Central memory CD4-positive, alpha-beta T cell (primary cell): Measurements from ENCODE around the gene P2RY11.

Source experiments
- DNase-seq: peaks from one replicate; pipeline ENCODE4 v3.0.0; 2022
- total RNA-seq, 3 experiments: gene quantifications; one replicate each; lab custom pipeline; 2026; lab: John Stamatoyannopoulos, UW

P2RY11 gene, protein sequence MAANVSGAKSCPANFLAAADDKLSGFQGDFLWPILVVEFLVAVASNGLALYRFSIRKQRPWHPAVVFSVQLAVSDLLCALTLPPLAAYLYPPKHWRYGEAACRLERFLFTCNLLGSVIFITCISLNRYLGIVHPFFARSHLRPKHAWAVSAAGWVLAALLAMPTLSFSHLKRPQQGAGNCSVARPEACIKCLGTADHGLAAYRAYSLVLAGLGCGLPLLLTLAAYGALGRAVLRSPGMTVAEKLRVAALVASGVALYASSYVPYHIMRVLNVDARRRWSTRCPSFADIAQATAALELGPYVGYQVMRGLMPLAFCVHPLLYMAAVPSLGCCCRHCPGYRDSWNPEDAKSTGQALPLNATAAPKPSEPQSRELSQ
- total RNA-seq: 8.5 to 17.6 (median 13.1) reads per million in 3 experiments

- peak; percentile 31 for DNase-seq
These were observed at the start of gene P2RY11 for GRCh38 chr19:10111405-10111811. Gene P2RY11, plus strand, starts transcription at chr19:10111693. Its CDS starts 29 bp downstream, at chr19:10111722.

DNA sequence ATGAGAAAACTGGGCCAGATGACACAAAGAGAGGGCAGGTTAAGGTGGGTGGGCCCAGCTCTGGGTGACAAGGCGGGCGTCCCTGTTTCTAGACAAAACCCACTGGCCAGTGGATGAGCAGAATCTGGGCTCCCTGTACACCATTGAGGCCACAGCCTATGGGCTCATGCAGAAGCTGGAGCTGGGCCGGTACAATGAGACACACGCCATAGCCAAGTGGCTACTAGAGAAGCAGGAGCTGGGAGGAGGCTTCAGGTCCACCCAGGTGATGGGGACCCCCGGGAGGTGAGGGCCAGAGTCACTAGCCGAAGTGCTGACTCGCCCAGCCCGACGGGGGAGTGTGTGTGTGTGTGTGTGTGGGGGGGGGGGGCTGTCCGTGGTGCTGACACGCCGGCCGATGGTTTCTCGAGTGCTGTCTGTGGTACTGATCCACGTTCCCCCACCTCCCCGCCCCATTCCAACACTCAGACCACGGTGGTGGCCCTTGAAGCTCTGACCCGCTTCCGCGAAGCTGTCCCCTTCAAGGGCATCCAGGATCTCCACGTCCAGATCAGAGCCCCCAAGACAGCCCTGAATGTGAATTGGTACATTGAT lies 49.7 kb upstream of the P2RY11 start:
- no peak for DNase-seq

DNA sequence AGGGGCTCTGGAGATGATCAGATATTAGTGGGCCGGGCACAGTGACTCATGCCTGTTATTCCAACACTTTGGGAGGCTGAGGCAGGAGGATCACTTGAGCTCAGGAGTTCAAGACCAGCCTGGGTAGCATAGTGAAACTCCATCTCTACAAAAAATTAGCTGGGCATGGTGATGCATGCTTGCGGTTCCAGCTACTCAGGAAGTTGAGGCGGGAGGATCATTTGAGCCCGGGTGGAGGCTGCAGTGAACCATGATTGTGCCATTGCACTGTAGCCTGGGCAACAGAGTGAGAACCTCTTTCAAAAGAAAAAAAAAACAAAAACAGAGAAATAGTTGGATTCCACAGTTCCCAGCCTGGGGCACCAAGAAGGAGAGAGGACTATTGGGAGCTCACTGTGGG lies 43.3 kb upstream of the P2RY11 start:
- peak; percentile 11 for DNase-seq

DNA sequence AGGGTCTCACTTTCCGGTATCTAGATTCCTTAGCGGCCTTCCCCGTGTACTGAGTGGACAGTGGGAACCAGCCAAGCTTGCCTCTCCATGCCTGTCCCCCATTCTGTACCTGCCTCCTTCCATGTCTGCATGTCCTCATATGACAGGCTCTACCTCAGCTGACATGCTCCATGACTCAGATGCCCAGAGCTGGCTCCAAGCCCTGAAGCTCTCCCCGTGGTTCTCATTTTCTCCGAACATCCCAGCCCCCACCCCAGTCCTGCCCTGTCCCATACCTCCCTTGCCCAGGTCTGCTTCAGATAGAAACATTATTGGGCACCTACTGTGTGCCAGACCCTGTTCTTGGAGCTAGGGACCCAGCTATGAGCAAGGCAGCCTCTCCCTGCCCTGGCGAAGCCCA lies 42.4 kb upstream of the P2RY11 start:
- DNase-seq: no peak

GRCh38 chr19:10070730-10071446 lies 40.6 kb upstream of the P2RY11 start:
- no peak for DNase-seq

DNA sequence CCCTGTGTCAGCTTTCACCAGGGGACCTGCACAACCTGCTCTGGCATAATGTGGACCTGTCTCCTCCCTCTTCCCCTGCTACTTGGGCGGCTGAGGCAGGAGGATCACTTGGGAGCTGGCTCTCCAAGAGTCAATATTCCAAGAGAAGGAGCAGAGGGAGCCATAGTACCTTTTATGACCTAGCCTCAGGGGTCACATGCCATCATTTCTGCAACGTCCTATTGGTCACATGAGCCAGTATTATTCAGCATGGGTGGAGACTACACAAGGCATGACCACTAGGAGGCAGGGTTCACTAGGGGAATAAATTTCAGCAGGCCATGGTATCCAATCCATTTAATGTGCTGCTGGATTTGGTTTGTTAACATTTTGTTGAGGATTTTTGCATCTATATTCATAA lies 37.3 kb upstream of the P2RY11 start:
- DNase-seq: peak; percentile 56

GRCh38 chr19:10076535-10076934 lies 35.0 kb upstream of the P2RY11 start:
- DNase-seq: no peak

GRCh38 chr19:10078329-10078728 lies 33.2 kb upstream of the P2RY11 start:
- DNase-seq: no peak

DNA sequence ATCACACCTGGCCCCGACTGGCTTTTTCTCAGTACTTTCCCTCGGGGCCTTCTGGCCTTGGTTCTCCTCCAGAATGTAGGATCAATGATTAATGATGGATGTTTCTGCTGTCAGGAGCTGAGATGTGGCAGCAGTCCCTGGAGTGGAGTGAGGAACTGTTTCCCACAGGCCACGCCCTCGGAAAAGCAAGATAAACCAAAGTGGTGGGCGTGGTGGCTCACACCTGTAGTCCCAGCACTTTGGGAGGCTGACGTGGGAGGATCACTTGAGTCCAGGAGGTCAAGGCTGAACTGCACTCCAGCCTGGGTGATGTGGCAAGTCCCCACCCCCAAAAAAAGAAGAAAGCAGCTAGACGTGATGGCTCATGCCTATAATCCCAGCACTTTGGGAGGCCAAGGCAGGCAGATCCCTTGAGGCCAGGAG lies 32.5 kb upstream of the P2RY11 start:
- no peak for DNase-seq

DNA sequence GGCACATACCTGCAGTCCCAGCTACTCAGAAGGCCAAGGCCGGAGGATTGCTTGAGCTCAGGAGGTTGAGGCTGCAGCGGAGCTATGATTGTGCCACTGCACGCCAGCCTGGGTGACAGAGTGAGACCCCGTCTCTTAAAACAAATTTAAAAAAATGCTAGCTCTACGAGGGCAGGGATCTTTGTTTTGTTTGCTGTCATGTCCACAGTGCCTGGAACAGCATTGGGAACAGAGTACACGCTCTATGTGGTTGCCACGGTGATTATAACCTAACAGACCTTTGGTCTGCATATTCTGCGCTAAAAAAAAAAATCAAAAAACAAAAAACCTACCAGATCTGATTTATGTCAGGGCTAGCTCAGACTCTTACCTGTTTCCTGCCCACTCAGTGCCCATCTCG lies 27.6 kb upstream of the P2RY11 start:
- DNase-seq: no peak

DNA sequence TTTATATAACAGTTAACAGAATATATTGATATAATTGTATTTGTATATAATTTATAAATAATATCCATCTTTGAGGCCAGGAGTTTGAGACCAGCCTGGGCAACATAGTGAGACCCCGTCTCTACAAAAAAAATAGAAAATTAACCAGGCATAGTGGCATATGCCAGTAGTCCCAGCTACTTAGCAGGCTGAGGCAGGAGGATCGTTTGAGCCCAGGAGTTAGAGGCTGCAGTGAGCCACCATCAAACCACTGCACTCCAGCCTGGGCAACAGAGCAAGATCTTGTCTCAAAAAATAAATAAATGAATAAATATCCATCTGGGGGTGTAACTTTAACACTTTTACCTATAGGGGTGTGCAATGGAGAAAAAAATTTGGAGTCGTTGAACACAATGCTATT lies 26.7 kb upstream of the P2RY11 start:
- no peak for DNase-seq

GRCh38 chr19:10085641-10086590 lies 25.6 kb upstream of the P2RY11 start, which contains the start of gene SHFL:
Gene SHFL, plus strand, starts transcription at chr19:10086317. Its CDS starts 111 bp downstream, at chr19:10086428.
- peak; percentile 77 for DNase-seq

DNA sequence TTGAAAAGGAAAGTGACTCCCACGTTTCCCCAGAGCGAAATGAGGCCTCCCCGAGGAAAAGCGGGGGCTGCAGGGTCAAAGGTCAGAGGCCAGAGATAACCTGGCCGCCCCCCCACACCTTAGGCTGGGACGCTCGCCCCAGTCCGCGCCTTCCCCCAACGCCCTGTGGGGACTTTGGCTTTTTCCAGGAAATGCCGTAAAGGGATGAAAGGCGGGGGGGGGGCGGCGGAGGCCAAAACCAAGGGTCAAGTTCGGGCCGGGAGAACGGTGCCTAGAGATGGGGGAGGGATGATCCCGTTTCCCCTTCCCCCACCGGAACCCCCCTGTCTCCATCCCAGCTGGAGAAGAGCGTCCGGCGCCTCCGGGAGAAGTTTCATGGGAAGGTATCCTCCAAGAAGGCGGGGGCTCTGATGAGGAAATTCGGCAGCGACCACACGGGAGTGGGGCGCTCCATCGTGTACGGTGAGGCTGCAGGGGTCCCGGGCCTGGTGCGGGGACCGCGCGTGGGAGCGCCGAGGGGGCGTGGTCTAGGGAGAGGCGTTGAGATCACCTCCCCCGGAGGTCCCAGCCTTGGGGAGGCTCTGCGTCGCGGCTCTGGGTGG lies 24.8 kb upstream of the P2RY11 start:
- DNase-seq: no peak

- no peak for DNase-seq
These were observed 24.0 kb upstream of the P2RY11 start for GRCh38 chr19:10087296-10088061.

DNA sequence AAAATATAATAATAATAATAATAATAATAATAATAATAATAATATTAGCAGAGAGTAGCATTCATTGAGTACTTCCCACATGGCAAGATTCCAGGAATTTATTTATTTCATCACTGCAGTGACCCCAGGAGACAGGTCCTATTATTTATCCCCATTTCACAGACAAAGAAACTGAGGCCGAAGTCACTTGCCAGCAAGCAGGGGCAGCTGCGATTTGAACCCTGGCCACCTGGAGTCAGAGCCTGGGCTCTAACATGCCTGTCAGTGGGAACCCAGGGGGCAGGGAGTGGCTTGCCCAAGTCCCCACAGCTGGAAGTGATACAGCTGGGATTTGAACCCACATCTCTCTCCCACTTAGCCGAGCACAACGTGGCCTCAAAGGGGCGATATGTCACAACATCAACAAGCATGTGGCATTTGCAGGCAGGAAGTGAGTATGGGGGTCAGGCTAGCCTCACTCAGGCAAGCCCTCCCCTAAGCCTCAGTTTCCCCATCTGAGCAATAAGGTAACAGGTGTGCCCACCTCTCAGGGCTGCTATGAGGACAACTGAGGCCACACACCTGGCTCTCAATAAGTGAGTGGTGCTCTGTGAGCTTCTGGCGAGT lies 22.4 kb upstream of the P2RY11 start:
- no peak for DNase-seq

GRCh38 chr19:10089801-10090375 lies 21.6 kb upstream of the P2RY11 start:
- no peak for DNase-seq

GRCh38 chr19:10091370-10091687 lies 20.2 kb upstream of the P2RY11 start:
- no peak for DNase-seq

DNA sequence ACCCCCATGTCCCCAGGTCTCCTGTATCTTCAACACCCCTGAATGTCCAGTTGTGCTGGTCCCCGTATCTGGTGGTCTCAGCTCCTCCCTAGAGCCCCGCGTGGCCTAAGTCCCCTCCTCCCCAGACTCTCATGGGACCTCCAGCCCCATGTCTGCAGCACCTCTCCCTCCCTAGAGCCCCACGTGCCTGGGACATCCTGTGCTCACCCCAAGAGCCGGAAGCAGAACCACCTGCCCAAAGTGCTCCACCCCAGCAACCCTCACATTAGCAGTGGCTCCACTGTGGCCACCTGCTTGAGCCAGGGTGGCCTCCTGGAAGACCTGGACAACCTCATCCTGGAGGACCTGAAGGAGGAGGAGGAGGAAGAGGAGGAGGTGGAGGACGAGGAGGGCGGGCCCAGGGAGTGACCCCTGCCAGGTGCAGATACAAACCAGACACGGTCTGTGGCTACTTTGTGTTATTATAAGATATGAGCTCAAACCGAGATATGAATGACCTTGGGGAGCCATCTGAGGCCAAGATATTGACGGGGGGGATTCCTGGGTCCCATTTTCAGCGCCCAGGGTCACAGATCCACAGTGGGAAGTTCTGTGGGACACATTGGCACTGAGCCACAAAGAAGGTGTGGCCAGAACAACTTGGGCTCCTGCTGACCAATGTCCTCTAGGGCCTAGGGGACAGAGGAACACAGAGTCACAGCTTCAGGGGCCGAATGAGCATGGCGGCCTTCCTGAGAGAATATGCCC lies 19.4 kb upstream of the P2RY11 start:
- DNase-seq: no peak

- no peak for DNase-seq
These were observed 18.7 kb upstream of the P2RY11 start for GRCh38 chr19:10092648-10093294.
